Epithelial cell of esophagus (primary cell): Measurements from ENCODE around the gene ELOB.

Experiments used
- DNase-seq: peaks from one replicate; pipeline ENCODE4 v3.0.0; 2010; ENCODE audit warnings: low read depth
- H3K4me3 ChIP-seq: 2 replicates; pipeline ENCODE4 v1.5.1; 2011; ENCODE audit warnings: mild to moderate bottlenecking, low read length, control low read depth
- CTCF ChIP-seq: IDR thresholded peaks from 2 replicates; pipeline ENCODE4 v1.5.1; 2011; ENCODE audit warnings: low read depth, mild to moderate bottlenecking, low read length, control low read depth, inconsistent platforms; ENCODE audit not compliant: insufficient read depth; ENCODE audit errors: missing control alignments

Gene ELOB

GRCh38 chr16:2745116-2745890 lies 31.8 kb downstream of the ELOB start:
- TF ChIP-seq CTCF: no peak
- H3K4me3 ChIP-seq: no peak overlapping the region
- no peak for DNase-seq

GRCh38 chr16:2744711-2745110 lies 32.4 kb downstream of the ELOB start:
- DNase-seq: no peak

GRCh38 chr16:2743007-2743810 lies 33.9 kb downstream of the ELOB start:
- no peak for TF ChIP-seq CTCF
- no peak overlapping the region for H3K4me3 ChIP-seq
- DNase-seq: no peak

More at GRCh38 chr16:2744711-2745110, 32.4 kb downstream of the ELOB start:
- H3K4me3 ChIP-seq: no peak overlapping the region
- TF ChIP-seq CTCF: no peak

- no peak for TF ChIP-seq CTCF
- no peak overlapping the region for H3K4me3 ChIP-seq
- no peak for DNase-seq
Measured at GRCh38 chr16:2742323-2743006, 34.6 kb downstream of the ELOB start.

- H3K4me3 ChIP-seq: no peak overlapping the region
- no peak for DNase-seq
- no peak for TF ChIP-seq CTCF
Measured at GRCh38 chr16:2741168-2741567, 35.9 kb downstream of the ELOB start.

- no peak for DNase-seq
- TF ChIP-seq CTCF: no peak
- H3K4me3 ChIP-seq: no peak overlapping the region
Measured at GRCh38 chr16:2740476-2740875, 36.6 kb downstream of the ELOB start.
